ENCODE measurements around the gene KIRREL3. TPM values are rescaled to one million over a fixed set of nuclear protein-coding genes. Genes with fewer than 3 reads are reported as not detected.

The KIRREL3 gene
- total and polyA plus RNA-seq, 2 of the 8 experiments (the other 6 are each of a cell fraction or from before 2014, with no cell fraction given) = 0.29 to 0.32 TPM

- TF ChIP-seq CHD7 (IDR thresholded peaks at IDR 0.05; ENCODE audit: insufficient replicate concordance, low read length) = no peak
- no peak for TF ChIP-seq TBP (IDR thresholded peaks at IDR 0.05; ENCODE audit: low read depth, low read length)
- TF ChIP-seq CHD1 (IDR thresholded peaks at IDR 0.05; ENCODE audit: low read depth, low read length) = no peak
- TF ChIP-seq HDAC6 (IDR thresholded peaks at IDR 0.05; ENCODE audit: low read depth, low read length) = no peak
- TF ChIP-seq CBX5 (IDR thresholded peaks at IDR 0.05; ENCODE audit: low read depth, low read length) = no peak
- TF ChIP-seq TEAD4 (IDR thresholded peaks at IDR 0.05; ENCODE audit: low read depth, low read length) = no peak
- no peak for TF ChIP-seq EGR1 (IDR thresholded peaks at IDR 0.05; ENCODE audit: borderline replicate concordance, low read depth, low read length)
- no peak for TF ChIP-seq JUN (IDR thresholded peaks at IDR 0.05; ENCODE audit: low read depth, low read length)
- TF ChIP-seq PHF8 (conservative IDR thresholded peaks at IDR 0.05; ENCODE audit: low read depth, low read length) = no peak
- no peak for TF ChIP-seq ASH2L (IDR thresholded peaks at IDR 0.05; ENCODE audit: low read length)
Observed at GRCh38 chr11:126938718-126939117, 61.9 kb downstream of the KIRREL3 start (continued).

All from H1 (cell line).